Dedifferentiated amniotic fluid mesenchymal stem cell (primary cell): ENCODE data around the gene CHRND.
"Not testable (repeated sequence)": the region's sequence is repeated elsewhere in the genome, so short reads cannot be mapped to it uniquely, and the experiment has no call there.

ENCODE experiments used
- DNase-seq: peaks from one replicate; pipeline ENCODE4 v3.0.0-alpha.2; 2016; ENCODE audit errors: extremely low spot score

The CHRND gene

GRCh38 chr2:232542715-232543467 is 16.9 kb downstream of the CHRND start:
- no peak for DNase-seq

GRCh38 chr2:232543491-232543890 is 17.5 kb downstream of the CHRND start:
- DNase-seq = no peak

DNA sequence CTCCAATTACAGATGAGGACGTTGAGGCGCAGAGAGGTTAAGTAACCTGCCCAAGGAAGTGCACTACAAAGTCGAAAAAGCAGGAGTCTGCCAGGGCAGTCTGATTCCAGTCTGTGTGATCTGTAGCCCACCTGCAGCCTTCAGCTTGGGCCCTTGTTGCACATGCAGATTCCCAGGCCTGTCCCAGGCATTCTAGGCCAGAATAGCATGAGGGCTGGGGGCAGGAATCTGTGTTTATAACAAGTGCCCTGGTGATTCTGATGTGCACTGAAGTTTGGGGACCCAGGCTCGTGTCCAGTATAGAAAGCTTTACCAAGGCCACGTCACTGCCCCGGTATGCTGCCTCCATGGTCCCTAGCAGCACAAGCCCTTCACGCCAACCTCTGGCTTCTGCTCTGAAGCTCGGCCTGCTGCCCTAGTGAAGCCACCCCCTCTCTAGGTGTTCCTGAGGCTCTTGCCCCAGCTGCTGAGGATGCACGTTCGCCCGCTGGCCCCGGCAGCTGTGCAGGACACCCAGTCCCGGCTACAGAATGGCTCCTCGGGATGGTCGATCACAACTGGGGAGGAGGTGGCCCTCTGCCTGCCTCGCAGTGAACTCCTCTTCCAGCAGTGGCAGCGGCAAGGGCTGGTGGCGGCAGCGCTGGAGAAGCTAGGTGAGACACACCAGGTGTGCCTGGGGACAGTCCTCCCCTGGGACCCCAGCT is 18.1 kb downstream of the CHRND start:
- no peak for DNase-seq

GRCh38 chr2:232544674-232545073 is 18.7 kb downstream of the CHRND start:
- DNase-seq = no peak

GRCh38 chr2:232545511-232546375 is 19.8 kb downstream of the CHRND start:
- DNase-seq = no peak

DNA sequence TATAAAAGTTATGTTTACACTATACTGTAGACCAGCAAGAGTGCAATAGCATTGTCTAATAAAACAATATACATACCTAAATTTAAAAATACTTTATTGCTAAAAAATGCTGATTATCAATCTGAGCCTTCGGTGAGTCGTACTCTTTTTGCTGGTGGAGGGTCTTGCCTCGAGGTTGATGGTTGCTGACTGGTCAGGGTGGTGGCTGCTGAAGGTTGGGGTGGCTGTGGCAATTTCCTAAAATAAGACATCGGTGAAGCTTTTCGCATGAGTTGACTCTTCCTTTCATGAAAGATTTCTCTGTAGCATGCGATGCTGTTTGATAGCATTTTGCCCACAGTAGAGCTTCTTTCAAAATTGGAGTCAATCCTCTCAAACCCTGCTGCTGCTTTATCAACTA is 22.0 kb downstream of the CHRND start:
- DNase-seq = no peak

GRCh38 chr2:232549655-232550353 is 23.8 kb downstream of the CHRND start:
- DNase-seq = peak; percentile 26

DNA sequence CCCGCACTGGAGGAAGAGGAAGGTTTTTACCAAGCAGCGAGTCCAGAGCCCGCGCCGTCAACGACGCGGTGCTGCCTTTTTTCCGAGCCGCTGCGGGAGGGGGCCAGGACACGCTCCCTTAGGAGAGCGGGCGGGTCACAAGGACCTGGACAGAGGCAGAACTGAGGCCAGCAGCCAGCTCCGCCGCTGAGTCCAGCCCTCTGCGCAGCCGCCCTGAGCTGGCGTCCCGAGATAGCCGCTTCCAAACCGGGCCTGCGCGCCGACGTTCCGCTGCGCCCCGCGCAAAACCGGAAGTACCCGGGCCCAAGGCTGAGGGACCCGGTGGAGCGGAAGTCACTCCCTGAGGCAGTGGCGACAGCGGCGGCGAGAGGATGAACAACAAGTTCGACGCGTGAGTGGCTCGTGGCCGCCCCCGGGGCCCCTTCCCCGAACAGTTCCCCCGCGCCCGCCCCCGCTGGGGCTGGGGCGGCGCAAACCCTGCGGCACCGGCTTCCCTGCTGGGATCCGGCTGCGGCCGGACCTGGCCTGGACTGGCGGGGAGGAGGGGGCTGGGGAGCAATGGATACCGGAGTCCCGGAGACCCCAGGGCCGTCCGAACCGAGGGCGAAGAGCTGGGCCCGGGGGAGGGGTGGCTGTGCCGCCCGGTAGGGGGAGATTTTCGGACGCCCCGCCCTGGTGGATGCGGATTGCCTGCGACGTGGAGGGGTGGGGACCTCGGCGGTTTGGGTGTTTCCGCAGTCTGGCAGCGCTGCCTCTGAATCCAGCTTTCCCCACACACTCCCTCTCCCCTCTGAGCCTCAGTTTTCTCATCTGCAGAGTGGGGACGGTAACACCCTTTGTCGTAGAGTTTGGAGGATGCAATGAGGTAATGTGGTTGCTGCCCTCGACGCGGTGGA is 24.6 kb downstream of the CHRND start, which contains the start of the genes EIF4E2 and TIGD1:
Gene EIF4E2, plus strand, starts transcription at position 336 of the 896 bp plus-strand sequence. Its CDS starts 36 bp downstream, at position 372.
Gene TIGD1, minus strand, starts transcription at position 204 of the 896 bp plus-strand sequence. CDS start 675 bp downstream, outside the sequence.
- peak; percentile 94 for DNase-seq

GRCh38 chr2:232551250-232551638 is 25.3 kb downstream of the CHRND start:
- DNase-seq = no peak

- no peak for DNase-seq
Measured at GRCh38 chr2:232551776-232552175, 25.8 kb downstream of the CHRND start.

DNA sequence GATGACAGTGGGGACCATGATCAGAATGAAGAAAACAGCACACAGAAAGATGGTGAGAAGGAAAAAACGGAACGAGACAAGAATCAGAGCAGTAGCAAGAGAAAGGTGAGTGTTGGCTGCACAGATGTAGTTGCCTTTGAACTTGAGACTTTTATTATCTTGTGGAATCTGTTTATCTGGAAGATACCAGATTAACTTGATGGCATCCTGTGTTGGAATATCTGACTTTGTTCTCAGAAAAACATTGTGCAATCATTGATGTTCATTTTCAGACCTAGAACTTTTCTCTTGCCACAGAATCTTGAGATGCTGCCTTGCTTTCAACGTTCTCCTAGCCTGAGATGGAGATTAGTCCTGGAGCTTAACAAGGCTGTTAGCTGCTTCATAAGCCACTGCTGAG is 30.5 kb downstream of the CHRND start:
- DNase-seq = no peak

GRCh38 chr2:232562515-232563151 is 36.7 kb downstream of the CHRND start:
- no peak for DNase-seq

DNA sequence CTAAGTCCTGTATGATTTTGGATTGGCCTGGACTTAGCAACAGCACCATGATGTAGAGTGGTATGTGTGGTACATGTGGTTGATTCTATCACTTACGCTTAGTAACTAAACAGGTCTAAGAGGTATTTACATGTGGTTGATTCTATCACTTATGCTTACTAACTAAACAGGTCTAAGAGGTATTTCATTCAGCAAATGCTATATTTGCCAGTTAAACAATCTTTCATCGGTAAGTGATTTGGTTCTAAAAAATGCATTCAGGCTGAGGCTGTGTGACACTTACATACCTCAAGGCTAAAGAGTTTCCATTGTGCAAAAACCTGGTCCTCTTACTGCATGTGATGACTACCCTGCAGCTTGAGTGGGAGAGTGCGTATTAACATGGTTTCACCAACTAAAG is 37.6 kb downstream of the CHRND start:
- no peak for DNase-seq

- DNase-seq = no peak
Measured at GRCh38 chr2:232567721-232568120, 41.8 kb downstream of the CHRND start.

DNA sequence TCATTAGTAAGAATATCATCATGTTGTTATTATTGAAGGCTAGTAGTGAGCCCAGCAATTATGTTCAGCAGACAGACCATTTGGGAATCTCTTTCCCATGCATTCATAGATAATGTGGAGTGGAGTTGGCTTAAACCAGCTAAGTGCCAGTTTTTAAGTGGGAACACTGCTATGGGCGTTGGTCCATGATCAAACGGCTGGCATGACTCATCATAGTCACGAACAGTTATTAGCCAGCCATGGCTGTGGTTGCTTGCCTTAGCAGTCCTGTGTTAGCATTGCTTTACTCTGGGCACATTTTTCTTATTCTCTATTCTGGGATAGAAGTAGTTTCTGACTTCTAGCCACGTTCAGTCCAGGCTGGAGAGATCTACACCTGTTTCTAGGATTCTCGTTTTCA is 42.2 kb downstream of the CHRND start:
- peak; percentile 86 for DNase-seq

DNA sequence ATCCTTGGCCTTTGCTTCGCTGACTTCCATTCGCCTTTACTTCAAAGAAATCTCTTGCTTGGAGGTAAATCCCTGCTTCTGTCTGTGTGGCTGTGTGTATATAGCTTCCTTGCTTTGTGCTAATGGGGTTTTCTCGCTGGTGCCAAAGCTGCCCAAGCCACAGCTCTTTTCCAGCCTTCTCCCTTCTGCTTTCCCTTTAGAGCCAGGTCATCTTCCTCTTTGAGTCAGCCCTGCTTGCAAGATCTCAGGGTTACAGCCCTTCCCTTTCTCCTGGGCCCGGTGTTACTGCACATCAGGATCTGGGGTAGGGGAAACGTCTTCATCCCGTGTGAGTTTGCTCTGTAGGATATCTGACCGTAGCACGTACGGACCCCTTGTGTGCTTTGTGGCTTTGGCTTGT is 43.6 kb downstream of the CHRND start:
- DNase-seq = no peak

- DNase-seq = not testable (repeated sequence)
Measured at GRCh38 chr2:232570481-232570880, 44.5 kb downstream of the CHRND start.

DNA sequence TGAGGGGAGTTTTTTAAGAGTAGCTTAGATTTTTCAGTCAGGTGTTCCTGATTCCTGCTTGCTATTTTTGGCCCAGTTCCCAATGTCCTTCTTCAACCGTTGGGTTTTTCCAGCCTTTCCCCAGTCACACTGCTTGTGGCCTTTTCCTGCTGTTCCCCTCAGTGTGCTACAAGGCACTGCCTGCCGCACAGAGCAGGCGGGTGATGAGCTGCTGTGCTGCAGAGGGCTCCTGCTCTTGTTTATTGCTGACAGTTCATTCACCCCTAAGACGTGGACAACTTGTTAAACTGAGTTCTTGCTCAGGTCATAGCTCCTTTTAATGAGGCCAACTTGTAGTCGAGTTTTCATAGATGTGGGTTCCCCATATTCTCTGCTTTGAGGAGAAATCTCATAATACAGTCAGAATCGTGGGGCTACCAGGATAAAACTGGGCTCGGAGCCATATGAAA is 45.1 kb downstream of the CHRND start:
- no peak for DNase-seq

DNA sequence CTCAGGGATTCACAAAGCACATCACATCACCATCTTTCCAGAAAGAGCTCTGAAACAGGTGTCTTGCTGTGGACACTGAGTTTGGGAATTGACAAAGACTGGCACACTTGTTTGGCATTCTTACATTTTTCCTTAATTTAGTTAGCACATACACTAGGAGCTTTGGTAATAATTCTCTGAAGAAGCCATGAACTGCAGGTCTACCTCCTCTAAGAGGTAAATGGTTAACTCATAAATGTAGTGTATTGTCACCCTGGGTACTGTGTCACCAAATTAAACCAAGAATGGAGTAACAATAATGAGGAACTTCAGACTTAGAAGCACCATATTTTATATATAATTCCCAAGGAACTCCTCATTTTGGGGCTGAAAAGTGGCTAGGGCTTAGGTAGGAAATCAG is 47.1 kb downstream of the CHRND start:
- DNase-seq = no peak
